Breast epithelium (tissue), 3 donors: ENCODE measurements around the gene HNRNPAB.

Source experiments
- CTCF ChIP-seq, 3 donors: fragments of 450-650 bp; IDR thresholded peaks; one replicate each; pipeline ENCODE4 v1.5.1; 2016 to 2017; ENCODE audit warnings: antibody characterized with exemption in 3 of 3, mild to moderate bottlenecking in 3 of 3, moderate library complexity in 3 of 3
- POLR2A ChIP-seq: fragments of 450-650 bp; IDR thresholded peaks from one replicate; pipeline ENCODE4 v1.6.1; 2016; ENCODE audit warnings: antibody characterized with exemption, mild to moderate bottlenecking, moderate library complexity
- POLR2AphosphoS5 ChIP-seq, 3 donors: sonication (generic); formaldehyde crosslinking; IDR thresholded peaks; one replicate each; pipeline ENCODE4 v1.6.1; 2017; ENCODE audit warnings: antibody characterized with exemption in 3 of 3

- TF ChIP-seq POLR2A: no peak
- TF ChIP-seq CTCF (IDR thresholded peaks at IDR 0.05): no peak
- TF ChIP-seq POLR2AphosphoS5 (IDR thresholded peaks at IDR 0.05): no peak
These were observed 34.6 kb downstream of the HNRNPAB start for GRCh38 chr5:178238711-178239592.
